Activated B cell treated with CpG ODN at 0.5 μM for 24 hours (primary cell): Measurements from ENCODE around the gene DBX2. TPM values are rescaled to one million over a fixed set of nuclear protein-coding genes. Genes with fewer than 3 reads are reported as not detected.
"Not testable (repeated sequence)": the region's sequence is repeated elsewhere in the genome, so short reads cannot be mapped to it uniquely, and the experiment has no call there.

Experiments used
- ATAC-seq: fragments of 200-7000 bp; cut with Tn5 transposase; one replicate; pipeline ENCODE4 v1.10.0; 2021; ENCODE audit warnings: low read depth, mild to moderate bottlenecking, moderate library complexity
- CTCF ChIA-PET: fragments of 350-600 bp; sonication (Branson Sonifier 250); formaldehyde crosslinking; loops from one replicate; lab custom pipeline; 2021; ENCODE audit warnings: antibody characterized with exemption; lab: Charles Lee
- POLR2A ChIA-PET: fragments of 350-600 bp; sonication (Branson Sonifier 250); formaldehyde crosslinking; loops from one replicate; lab custom pipeline; 2021; ENCODE audit warnings: antibody characterized with exemption; lab: Charles Lee
- DNase-seq: peaks from one replicate; pipeline ENCODE4 v3.0.0; 2022
- H3K27ac Mint-ChIP-seq: one replicate; pipeline ENCODE4 v1.8.0; 2020; ENCODE audit warnings: mixed read lengths
- H3K27me3 Mint-ChIP-seq: one replicate; pipeline ENCODE4 v1.8.0; 2021; ENCODE audit warnings: mixed read lengths
- H3K36me3 Mint-ChIP-seq: one replicate; pipeline ENCODE4 v1.8.0; 2021; ENCODE audit warnings: low read depth, mixed read lengths
- H3K4me1 Mint-ChIP-seq: one replicate; pipeline ENCODE4 v1.8.0; 2021; ENCODE audit warnings: mixed read lengths
- H3K4me3 Mint-ChIP-seq: one replicate; pipeline ENCODE4 v1.8.0; 2020; ENCODE audit warnings: mild to moderate bottlenecking, mixed read lengths
- H3K9me3 Mint-ChIP-seq: one replicate; pipeline ENCODE4 v1.8.0; 2020; ENCODE audit warnings: mixed read lengths
- intact Hi-C: fragments of 100-400 bp; cut with micrococcal nuclease; formaldehyde crosslinking; loops from one replicate; pipeline ENCODE4 v1.15.1; 2024
- total RNA-seq: library from RNA; stranded (reverse); gene quantifications from 2 replicates; pipeline ENCODE4 v1.2.3, GENCODE V29; 2022
- TF ChIP-seq, protein P1 (sequence below): fragments of 200-600 bp; IDR thresholded peaks from one replicate; pipeline ENCODE4 v1.8.0; 2022; ENCODE audit warnings: antibody characterized with exemption, mild to moderate bottlenecking

The DBX2 gene
- total RNA-seq, 1 donor from 2014 or later, result not detected

DNA sequence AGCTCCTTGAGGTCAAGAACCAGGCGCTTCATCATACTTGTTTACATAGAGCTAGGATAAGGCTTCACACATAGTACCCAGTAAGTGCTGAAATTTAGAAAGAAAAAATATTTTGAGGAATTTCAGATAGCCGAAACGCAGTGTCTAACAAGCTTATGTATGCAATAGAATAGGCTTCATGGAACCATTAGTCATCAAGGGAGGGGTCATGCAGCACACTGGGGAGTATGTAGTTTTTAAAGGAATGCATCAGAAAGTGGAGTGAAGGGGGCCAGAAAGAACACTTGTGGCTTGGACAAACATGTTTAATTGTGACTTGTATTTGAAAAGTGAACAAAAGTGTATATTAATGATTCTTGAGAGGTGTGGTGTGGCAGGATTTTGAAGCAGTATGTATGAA is 38.1 kb downstream of the DBX2 start:
- no peaks in the 10 kb centered on the region for H3K36me3 Mint-ChIP-seq
- POLR2A ChIA-PET, result no interaction called here
- peaks cover 4% of the 10 kb centered on the region for H3K27me3 Mint-ChIP-seq
- H3K4me3 Mint-ChIP-seq, result no peak overlapping the region
- H3K27ac Mint-ChIP-seq, result no peak overlapping the region
- no peak for DNase-seq
- CTCF ChIA-PET, result no interaction called here
- H3K9me3 Mint-ChIP-seq, result no peaks in the 10 kb centered on the region
- intact Hi-C loops, result no loop called here
- TF ChIP-seq, protein P1, sequence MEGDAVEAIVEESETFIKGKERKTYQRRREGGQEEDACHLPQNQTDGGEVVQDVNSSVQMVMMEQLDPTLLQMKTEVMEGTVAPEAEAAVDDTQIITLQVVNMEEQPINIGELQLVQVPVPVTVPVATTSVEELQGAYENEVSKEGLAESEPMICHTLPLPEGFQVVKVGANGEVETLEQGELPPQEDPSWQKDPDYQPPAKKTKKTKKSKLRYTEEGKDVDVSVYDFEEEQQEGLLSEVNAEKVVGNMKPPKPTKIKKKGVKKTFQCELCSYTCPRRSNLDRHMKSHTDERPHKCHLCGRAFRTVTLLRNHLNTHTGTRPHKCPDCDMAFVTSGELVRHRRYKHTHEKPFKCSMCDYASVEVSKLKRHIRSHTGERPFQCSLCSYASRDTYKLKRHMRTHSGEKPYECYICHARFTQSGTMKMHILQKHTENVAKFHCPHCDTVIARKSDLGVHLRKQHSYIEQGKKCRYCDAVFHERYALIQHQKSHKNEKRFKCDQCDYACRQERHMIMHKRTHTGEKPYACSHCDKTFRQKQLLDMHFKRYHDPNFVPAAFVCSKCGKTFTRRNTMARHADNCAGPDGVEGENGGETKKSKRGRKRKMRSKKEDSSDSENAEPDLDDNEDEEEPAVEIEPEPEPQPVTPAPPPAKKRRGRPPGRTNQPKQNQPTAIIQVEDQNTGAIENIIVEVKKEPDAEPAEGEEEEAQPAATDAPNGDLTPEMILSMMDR, result no peak
- H3K4me1 Mint-ChIP-seq, result no peaks in the 10 kb centered on the region
- ATAC-seq, result no peak

GRCh38 chr12:45010059-45010458 is 40.8 kb downstream of the DBX2 start:
- TF ChIP-seq, protein P1, result no peak
- Mint-ChIP-seq H3K4me1 (no peaks in the 10 kb centered on the region), H3K4me3 (no peak overlapping the region), H3K36me3 (no peaks in the 10 kb centered on the region), H3K27me3 (peaks cover 4% of the 10 kb centered on the region), H3K9me3 (no peaks in the 10 kb centered on the region), H3K27ac (no peak overlapping the region)
- ChIA-PET POLR2A (no interaction called here), CTCF (no interaction called here)
- no peak for DNase-seq
- intact Hi-C loops, result no loop called here
- ATAC-seq, result no peak

DNA sequence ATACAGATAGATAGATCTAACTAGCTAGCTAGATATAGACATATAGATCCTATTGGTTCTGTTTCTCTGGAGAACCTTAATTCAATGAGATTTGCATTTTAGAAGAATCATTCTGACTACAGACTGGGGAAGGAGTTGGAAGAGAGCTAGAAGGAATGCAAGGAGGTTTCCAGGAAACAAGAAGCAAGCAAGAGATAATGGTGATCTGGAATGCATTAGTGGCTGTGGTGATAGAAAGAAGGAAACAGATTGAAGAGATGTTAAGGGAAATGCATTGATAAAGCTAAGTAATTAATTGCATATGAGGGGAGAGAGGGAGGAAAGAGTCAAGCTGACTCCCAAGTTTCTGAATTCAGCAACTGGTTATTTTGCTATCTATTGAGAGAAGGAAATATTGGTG is 42.7 kb downstream of the DBX2 start:
- H3K9me3 Mint-ChIP-seq, result no peaks in the 10 kb centered on the region
- peaks cover 4% of the 10 kb centered on the region for H3K27me3 Mint-ChIP-seq
- H3K4me3 Mint-ChIP-seq, result no peak overlapping the region
- no peaks in the 10 kb centered on the region for H3K36me3 Mint-ChIP-seq
- ChIA-PET CTCF (no interaction called here), POLR2A (no interaction called here)
- no peak overlapping the region for H3K27ac Mint-ChIP-seq
- DNase-seq (no peak), ATAC-seq (no peak)
- TF ChIP-seq, protein P1, result no peak
- no peaks in the 10 kb centered on the region for H3K4me1 Mint-ChIP-seq
- intact Hi-C loops, result no loop called here

DNA sequence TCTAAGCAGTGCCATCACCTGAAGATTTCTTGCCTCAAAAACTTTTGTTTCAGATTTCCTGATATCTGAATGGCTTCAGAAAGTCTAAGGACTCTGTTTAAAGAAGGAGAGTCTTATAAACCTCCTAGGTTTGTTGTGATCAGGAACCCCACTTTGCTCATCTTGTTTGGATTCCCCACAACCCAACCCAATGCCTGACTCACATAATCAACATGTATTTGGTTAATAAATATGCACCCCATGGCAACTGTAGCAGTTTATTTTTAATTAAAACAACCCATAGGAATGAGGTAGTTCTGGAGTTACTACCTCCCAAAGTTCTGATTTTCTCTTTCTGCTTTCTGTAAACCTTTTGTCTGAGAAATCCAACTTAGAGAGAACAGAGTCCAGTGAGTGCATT is 51.5 kb downstream of the DBX2 start:
- no peak for DNase-seq
- ATAC-seq, result no peak
- Mint-ChIP-seq H3K9me3 (no peaks in the 10 kb centered on the region), H3K4me3 (no peak overlapping the region), H3K4me1 (no peaks in the 10 kb centered on the region), H3K36me3 (no peaks in the 10 kb centered on the region), H3K27me3 (no peaks in the 10 kb centered on the region), H3K27ac (no peak overlapping the region)
- CTCF ChIA-PET, result no interaction called here
- POLR2A ChIA-PET, result no interaction called here
- TF ChIP-seq, protein P1, result no peak
- intact Hi-C loops, result no loop called here

GRCh38 chr12:44993161-44993560 is 57.7 kb downstream of the DBX2 start:
- no peaks in the 10 kb centered on the region for H3K9me3 Mint-ChIP-seq
- DNase-seq (no peak), ATAC-seq (no peak)
- no peak overlapping the region for H3K27ac Mint-ChIP-seq
- H3K4me3 Mint-ChIP-seq, result no peak overlapping the region
- TF ChIP-seq, protein P1, result no peak
- H3K4me1 Mint-ChIP-seq, result no peaks in the 10 kb centered on the region
- ChIA-PET CTCF (no interaction called here), POLR2A (no interaction called here)
- H3K36me3 Mint-ChIP-seq, result no peaks in the 10 kb centered on the region
- peaks cover 5% of the 10 kb centered on the region for H3K27me3 Mint-ChIP-seq
- intact Hi-C loops, result no loop called here

DNA sequence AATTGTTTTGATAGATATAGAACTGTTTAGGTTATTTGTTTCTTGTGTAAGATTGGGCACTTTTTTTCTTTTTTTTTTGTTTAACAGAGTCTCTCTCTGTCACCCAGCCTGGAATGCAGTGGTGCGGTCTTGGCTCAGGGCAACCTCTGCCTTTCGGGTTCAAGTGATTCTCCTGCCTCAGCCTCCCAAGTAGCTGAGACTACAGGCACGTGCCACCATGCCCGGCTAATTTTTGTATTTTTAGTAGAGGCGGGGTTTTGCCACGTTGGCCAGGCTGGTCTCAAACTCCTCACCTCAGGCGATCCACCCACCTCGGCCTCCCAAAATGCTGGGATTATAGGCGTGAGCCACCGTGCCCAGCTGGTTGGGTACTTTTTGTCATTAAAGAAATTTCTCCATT is 66.0 kb downstream of the DBX2 start:
- H3K4me3 Mint-ChIP-seq, ATAC-seq, H3K9me3 Mint-ChIP-seq, H3K4me1 Mint-ChIP-seq, DNase-seq, CTCF ChIA-PET, H3K27me3 Mint-ChIP-seq, POLR2A ChIA-PET, H3K27ac Mint-ChIP-seq, H3K36me3 Mint-ChIP-seq, intact Hi-C loops: not testable (repeated sequence)
